Upper lobe of left lung (tissue), 4 donors: ENCODE measurements around the gene PTPRN.

Experiments
- POLR2AphosphoS5 ChIP-seq, 2 donors: sonication (generic); formaldehyde crosslinking; IDR thresholded peaks; one replicate each; pipeline ENCODE4 v1.5.1; 2017; ENCODE audit warnings: antibody characterized with exemption in 2 of 2
- TF ChIP-seq, protein P1 (sequence below), 6 experiments: fragments of 450-650 bp in 4 of 6; fragments of 200-600 bp in 2 of 6; sonication (generic) in 2 of 6; IDR thresholded peaks; one replicate each; pipeline ENCODE4 v1.5.1; 2016 to 2019; ENCODE audit warnings: antibody characterized with exemption in 6 of 6

GRCh38 chr2:219243291-219243761 lies 65.9 kb downstream of the PTPRN start:
- TF ChIP-seq, protein P1, sequence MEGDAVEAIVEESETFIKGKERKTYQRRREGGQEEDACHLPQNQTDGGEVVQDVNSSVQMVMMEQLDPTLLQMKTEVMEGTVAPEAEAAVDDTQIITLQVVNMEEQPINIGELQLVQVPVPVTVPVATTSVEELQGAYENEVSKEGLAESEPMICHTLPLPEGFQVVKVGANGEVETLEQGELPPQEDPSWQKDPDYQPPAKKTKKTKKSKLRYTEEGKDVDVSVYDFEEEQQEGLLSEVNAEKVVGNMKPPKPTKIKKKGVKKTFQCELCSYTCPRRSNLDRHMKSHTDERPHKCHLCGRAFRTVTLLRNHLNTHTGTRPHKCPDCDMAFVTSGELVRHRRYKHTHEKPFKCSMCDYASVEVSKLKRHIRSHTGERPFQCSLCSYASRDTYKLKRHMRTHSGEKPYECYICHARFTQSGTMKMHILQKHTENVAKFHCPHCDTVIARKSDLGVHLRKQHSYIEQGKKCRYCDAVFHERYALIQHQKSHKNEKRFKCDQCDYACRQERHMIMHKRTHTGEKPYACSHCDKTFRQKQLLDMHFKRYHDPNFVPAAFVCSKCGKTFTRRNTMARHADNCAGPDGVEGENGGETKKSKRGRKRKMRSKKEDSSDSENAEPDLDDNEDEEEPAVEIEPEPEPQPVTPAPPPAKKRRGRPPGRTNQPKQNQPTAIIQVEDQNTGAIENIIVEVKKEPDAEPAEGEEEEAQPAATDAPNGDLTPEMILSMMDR (IDR thresholded peaks at IDR 0.05), result no peak
- peak in 1 of 2 donors; percentile 18 for TF ChIP-seq POLR2AphosphoS5 (IDR thresholded peaks at IDR 0.05)
